HepG2 (cell line): Measurements from ENCODE around the gene MLLT1. TPM values are rescaled to one million over a fixed set of nuclear protein-coding genes. Genes with fewer than 3 reads are reported as not detected.
A peak's percentile ranks its signal among the peaks of the same experiment; 100 is the strongest.

Source experiments
- BCL3 ChIP-seq: sonication (generic); formaldehyde crosslinking; IDR thresholded peaks from 2 replicates; pipeline ENCODE4 v1.5.1; 2020; ENCODE audit warnings: mild to moderate bottlenecking, missing genetic modification reagents, moderate library complexity
- CREB3 ChIP-seq: sonication (generic); formaldehyde crosslinking; IDR thresholded peaks from 2 replicates; pipeline ENCODE4 v1.5.0; 2020; ENCODE audit warnings: missing genetic modification reagents
- DNMT1 ChIP-seq: sonication (generic); formaldehyde crosslinking; IDR thresholded peaks from 2 replicates; pipeline ENCODE4 v1.5.1; 2020; ENCODE audit warnings: mild to moderate bottlenecking, missing genetic modification reagents
- DRAP1 ChIP-seq: IDR thresholded peaks from 2 replicates; pipeline ENCODE4 v1.6.1; 2016; ENCODE audit warnings: missing genetic modification reagents, missing compliant biosample characterization
- KDM2A ChIP-seq: sonication (generic); formaldehyde crosslinking; IDR thresholded peaks from 2 replicates; pipeline ENCODE4 v1.4.0; 2020; ENCODE audit warnings: low read depth, missing genetic modification reagents, borderline replicate concordance
- PATZ1 ChIP-seq: sonication (generic); formaldehyde crosslinking; IDR thresholded peaks from 2 replicates; pipeline ENCODE4 v1.4.0; 2020; ENCODE audit warnings: missing genetic modification reagents
- PAXIP1 ChIP-seq: sonication (generic); formaldehyde crosslinking; conservative IDR thresholded peaks from 2 replicates; pipeline ENCODE4 v1.4.0; 2020; ENCODE audit warnings: mild to moderate bottlenecking, missing genetic modification reagents, moderate library complexity
- POLR2AphosphoS5 ChIP-seq: IDR thresholded peaks from 2 replicates; pipeline ENCODE4 v1.6.1; 2012; ENCODE audit warnings: low read depth, low read length
- POLR2G ChIP-seq: fragments of 200-400 bp; formaldehyde crosslinking; IDR thresholded peaks from 2 replicates; pipeline ENCODE4 v1.6.1; 2018; ENCODE audit warnings: mild to moderate bottlenecking, low read depth, low read length, moderate library complexity
- TCF7L2 ChIP-seq: IDR thresholded peaks from 2 replicates; pipeline ENCODE4 v1.6.1; 2011; ENCODE audit warnings: mild to moderate bottlenecking, low read depth, low read length, moderate library complexity
- TFAP4 ChIP-seq: sonication (generic); IDR thresholded peaks from 2 replicates; pipeline ENCODE4 v1.6.1; 2016; ENCODE audit warnings: low read depth, borderline replicate concordance
- ZNF180 ChIP-seq: sonication (generic); formaldehyde crosslinking; IDR thresholded peaks from 2 replicates; pipeline ENCODE4 v1.4.0; 2020; ENCODE audit warnings: low read depth, missing genetic modification reagents, borderline replicate concordance
- ZNF281 ChIP-seq: sonication (generic); formaldehyde crosslinking; IDR thresholded peaks from 2 replicates; pipeline ENCODE4 v1.4.0; 2020; ENCODE audit warnings: missing genetic modification reagents, borderline replicate concordance
- ZNF563 ChIP-seq: sonication (generic); formaldehyde crosslinking; IDR thresholded peaks from 2 replicates; pipeline ENCODE4 v1.8.0; 2022; ENCODE audit warnings: mild to moderate bottlenecking, moderate library complexity, missing genetic modification reagents
- ZNF598 ChIP-seq: sonication (generic); formaldehyde crosslinking; IDR thresholded peaks from 2 replicates; pipeline ENCODE4 v1.5.1; 2020; ENCODE audit warnings: mild to moderate bottlenecking, missing genetic modification reagents, borderline replicate concordance
- polyA plus RNA-seq, 8 experiments: library from polyadenylated mRNA; depleted of rRNA in 3 of 8; stranded (reverse) in 7 of 8; unstranded in 1 of 8; fragments of >200 nt; fragmentation: Illumina TruSeq in 4 of 8; extraction: Trizol in 4 of 8; gene quantifications; 2 replicates each; pipeline versions ENCODE4 v1.2.1 to v1.2.3, GENCODE V29; 2011 to 2016; ENCODE audit warnings: low read depth in 4 of 8, missing spikeins in 1 of 8, mixed read lengths in 1 of 8; ENCODE audit not compliant: insufficient read depth in 1 of 8
- total RNA-seq, 5 experiments: library from RNA; depleted of rRNA; stranded (reverse); fragments of >200 nt; fragmentation: Illumina TruSeq; extraction: Trizol; gene quantifications; 2 replicates each; pipeline ENCODE4 v1.2.3, GENCODE V29; 2016; ENCODE audit warnings: low read depth in 1 of 5

MLLT1 gene
- total and polyA plus RNA-seq, 2 of the 13 experiments (the other 11 are each of a cell fraction or from before 2014, with no cell fraction given), result 11.7 to 12.2 TPM

- TF ChIP-seq ZNF281 (CRISPR knock-in tag), result 0 out of 2 replicates have a peak, but pooled peaks have one; percentile 6
- TF ChIP-seq DNMT1, result no peak
- peak; percentile 93; the same call in 1 of the 2 replicates for TF ChIP-seq ZNF598 (CRISPR knock-in tag)
- TF ChIP-seq CREB3 (CRISPR knock-in tag), result 0 out of 2 replicates have a peak, but pooled peaks have one; percentile 33
- TF ChIP-seq KDM2A (CRISPR knock-in tag), result peak; percentile 68; the same call in 1 of the 2 replicates
- TF ChIP-seq DRAP1 (CRISPR knock-in tag), result peak; percentile 65
- TF ChIP-seq PAXIP1 (CRISPR knock-in tag), result peak; percentile 17; the same call in 1 of the 2 replicates
- peak; percentile 81 for TF ChIP-seq POLR2AphosphoS5
- TF ChIP-seq BCL3, result peak; percentile 87
- peak; percentile 73 for TF ChIP-seq POLR2G
- peak; percentile 51; the same call in 1 of the 2 replicates for TF ChIP-seq ZNF563
- TF ChIP-seq TCF7L2, result no peak
- TF ChIP-seq PATZ1 (CRISPR knock-in tag), result peak; percentile 21; the same call in 1 of the 2 replicates
- TF ChIP-seq TFAP4, result no peak
- TF ChIP-seq ZNF180 (CRISPR knock-in tag), result 0 out of 2 replicates have a peak, but pooled peaks have one; percentile 50
Measured at GRCh38 chr19:6199240-6199994, 80.4 kb downstream of the MLLT1 start (continued).
